ENCODE measurements around the gene BAAT. TPM values are rescaled to one million over a fixed set of nuclear protein-coding genes. Genes with fewer than 3 reads are reported as not detected.

The BAAT gene
- total RNA-seq, 1 donor from 2014 or later = not detected

DNA sequence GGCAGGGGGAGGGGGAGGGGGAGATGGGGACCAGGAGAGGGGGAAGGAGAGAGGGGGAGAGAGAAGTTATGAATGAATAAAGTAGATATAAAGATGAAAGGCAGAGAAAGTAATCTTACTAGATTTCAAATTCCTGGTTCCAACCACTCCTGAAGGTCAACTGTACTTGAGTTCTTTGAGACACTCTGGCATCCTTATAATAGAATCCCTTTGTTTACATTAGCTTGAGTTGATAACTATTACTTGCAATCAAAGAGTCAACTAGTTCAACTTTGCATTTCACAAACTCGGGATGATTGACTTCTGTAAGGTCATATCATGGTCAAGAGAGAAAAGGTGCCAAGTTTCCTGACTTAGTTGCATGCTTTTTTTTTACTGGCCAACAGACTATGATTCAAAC, 42.2 kb downstream of the BAAT start:
- TF ChIP-seq, protein P1, sequence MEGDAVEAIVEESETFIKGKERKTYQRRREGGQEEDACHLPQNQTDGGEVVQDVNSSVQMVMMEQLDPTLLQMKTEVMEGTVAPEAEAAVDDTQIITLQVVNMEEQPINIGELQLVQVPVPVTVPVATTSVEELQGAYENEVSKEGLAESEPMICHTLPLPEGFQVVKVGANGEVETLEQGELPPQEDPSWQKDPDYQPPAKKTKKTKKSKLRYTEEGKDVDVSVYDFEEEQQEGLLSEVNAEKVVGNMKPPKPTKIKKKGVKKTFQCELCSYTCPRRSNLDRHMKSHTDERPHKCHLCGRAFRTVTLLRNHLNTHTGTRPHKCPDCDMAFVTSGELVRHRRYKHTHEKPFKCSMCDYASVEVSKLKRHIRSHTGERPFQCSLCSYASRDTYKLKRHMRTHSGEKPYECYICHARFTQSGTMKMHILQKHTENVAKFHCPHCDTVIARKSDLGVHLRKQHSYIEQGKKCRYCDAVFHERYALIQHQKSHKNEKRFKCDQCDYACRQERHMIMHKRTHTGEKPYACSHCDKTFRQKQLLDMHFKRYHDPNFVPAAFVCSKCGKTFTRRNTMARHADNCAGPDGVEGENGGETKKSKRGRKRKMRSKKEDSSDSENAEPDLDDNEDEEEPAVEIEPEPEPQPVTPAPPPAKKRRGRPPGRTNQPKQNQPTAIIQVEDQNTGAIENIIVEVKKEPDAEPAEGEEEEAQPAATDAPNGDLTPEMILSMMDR (IDR thresholded peaks at IDR 0.05; ENCODE audit: insufficient read depth, low read length, poor library complexity, severe bottlenecking) = no peak
- Histone ChIP-seq H3K4me3 (ENCODE audit: low read depth, low read length) (no peak overlapping the region), H3K36me3 (ENCODE audit: control insufficient read depth, insufficient read depth, low read length) (no peaks in the 10 kb centered on the region), H3K27me3 (ENCODE audit: control insufficient read depth, insufficient read depth, low read length) (no peaks in the 10 kb centered on the region)
- no peak for DNase-seq (ENCODE audit: low read depth)

DNA sequence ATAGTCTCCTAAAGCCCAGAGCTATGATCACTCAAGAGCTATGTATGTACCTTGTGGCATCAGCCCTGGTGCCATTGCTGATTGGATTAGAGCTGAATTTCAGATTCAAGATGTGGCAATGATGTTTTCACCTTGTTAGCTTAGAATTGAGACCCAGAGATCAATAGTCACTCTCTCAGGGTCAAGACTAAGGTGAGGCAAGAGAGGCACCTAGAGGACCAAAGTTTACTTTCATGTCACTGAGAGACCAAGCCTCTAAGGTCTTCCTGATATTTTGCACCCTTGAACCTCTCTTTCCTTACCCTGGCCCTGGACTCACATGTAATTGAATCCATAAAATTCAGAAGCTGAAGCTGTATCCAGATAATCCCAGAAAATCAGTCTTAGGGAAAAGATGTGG, 42.8 kb downstream of the BAAT start:
- TF ChIP-seq, protein P1 (IDR thresholded peaks at IDR 0.05; ENCODE audit: insufficient read depth, low read length, poor library complexity, severe bottlenecking) = no peak
- H3K27me3 ChIP-seq (ENCODE audit: control insufficient read depth, insufficient read depth, low read length) = no peaks in the 10 kb centered on the region
- no peaks in the 10 kb centered on the region for H3K36me3 ChIP-seq (ENCODE audit: control insufficient read depth, insufficient read depth, low read length)
- H3K4me3 ChIP-seq (ENCODE audit: low read depth, low read length) = no peak overlapping the region
- DNase-seq (ENCODE audit: low read depth) = no peak

DNA sequence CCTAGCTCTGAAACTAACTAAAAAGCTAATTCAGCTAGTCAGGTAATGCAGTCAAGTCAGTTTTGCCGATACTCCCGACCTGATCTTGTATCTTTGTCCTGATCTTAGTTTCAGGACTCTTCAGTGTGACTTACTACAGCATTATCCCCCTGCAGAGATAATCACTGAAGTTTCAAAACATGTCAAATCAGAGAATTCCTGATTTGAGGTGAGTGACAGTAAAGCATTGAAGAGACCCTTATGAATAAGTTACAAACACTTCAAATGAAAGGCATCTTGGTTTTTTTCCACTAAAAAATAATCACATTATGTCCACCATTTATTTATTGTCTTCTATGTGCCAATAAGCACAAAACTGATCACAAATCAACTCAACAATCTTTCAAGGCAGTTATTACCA, 47.6 kb downstream of the BAAT start:
- DNase-seq (ENCODE audit: low read depth) = no peak
- Histone ChIP-seq H3K27me3 (ENCODE audit: control insufficient read depth, insufficient read depth, low read length) (no peaks in the 10 kb centered on the region), H3K4me3 (ENCODE audit: low read depth, low read length) (no peak overlapping the region), H3K36me3 (ENCODE audit: control insufficient read depth, insufficient read depth, low read length) (no peaks in the 10 kb centered on the region)
- TF ChIP-seq, protein P1 (IDR thresholded peaks at IDR 0.05; ENCODE audit: insufficient read depth, low read length, poor library complexity, severe bottlenecking) = no peak

DNA sequence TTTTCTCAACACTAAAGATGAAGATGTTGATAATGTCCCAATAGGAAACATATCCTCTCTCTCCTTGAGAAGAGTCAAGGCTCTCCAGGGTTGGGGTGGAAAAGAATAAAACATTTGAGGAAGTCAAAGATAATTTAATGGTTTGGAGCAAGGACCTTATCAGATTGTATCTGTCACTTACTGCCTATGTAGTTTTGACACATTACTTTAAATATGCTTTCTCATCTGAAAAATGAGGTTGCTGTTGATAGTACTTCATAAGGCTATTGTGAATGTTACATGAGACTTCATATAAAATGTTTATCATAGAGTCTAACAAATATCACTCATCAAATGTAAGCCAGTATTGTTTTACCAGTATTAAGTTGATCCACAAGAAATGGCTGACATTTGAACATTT, 48.7 kb downstream of the BAAT start:
- Histone ChIP-seq H3K4me3 (ENCODE audit: low read depth, low read length) (no peak overlapping the region), H3K27me3 (ENCODE audit: control insufficient read depth, insufficient read depth, low read length) (no peaks in the 10 kb centered on the region), H3K36me3 (ENCODE audit: control insufficient read depth, insufficient read depth, low read length) (no peaks in the 10 kb centered on the region)
- DNase-seq (ENCODE audit: low read depth) = no peak
- TF ChIP-seq, protein P1 (IDR thresholded peaks at IDR 0.05; ENCODE audit: insufficient read depth, low read length, poor library complexity, severe bottlenecking) = no peak

DNA sequence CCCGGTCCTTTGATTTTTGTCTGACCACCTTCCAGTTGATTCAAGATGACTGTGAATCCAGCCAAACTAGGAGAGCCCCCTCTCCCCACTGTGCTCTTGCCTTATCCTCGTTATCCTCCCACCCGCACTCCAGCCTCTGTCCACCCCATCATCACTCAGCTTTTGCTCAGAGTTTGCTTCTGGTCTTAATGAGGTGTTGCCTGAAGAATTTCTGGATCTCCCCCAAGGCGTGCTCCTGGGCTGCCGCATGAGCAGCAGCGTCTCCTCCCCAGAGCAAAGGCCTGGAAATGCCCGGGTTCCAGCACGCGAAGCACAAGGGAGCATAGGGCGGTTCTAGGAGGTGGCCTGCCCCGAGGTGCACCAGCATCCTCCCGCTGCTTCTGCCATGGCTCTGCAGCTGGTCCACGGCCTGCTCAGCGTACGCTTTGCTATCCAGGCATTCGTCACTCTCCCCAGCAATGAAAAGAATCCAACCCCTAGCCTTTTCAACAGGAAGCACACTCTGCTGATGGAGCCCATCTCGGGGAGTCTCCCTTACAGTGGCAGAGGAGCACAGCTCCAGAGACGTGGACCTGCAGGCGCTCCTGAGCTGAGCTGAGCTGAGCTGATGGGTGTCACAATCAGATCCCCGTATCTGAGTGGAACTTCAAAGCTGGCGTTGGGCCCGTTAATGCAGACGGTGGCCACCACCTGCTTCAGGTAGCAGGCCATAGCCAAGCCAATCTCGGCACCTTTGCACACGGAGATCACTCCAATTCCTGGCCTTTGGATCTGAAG, 50.7 kb downstream of the BAAT start:
- TF ChIP-seq, protein P1 (IDR thresholded peaks at IDR 0.05; ENCODE audit: insufficient read depth, low read length, poor library complexity, severe bottlenecking) = no peak

DNA sequence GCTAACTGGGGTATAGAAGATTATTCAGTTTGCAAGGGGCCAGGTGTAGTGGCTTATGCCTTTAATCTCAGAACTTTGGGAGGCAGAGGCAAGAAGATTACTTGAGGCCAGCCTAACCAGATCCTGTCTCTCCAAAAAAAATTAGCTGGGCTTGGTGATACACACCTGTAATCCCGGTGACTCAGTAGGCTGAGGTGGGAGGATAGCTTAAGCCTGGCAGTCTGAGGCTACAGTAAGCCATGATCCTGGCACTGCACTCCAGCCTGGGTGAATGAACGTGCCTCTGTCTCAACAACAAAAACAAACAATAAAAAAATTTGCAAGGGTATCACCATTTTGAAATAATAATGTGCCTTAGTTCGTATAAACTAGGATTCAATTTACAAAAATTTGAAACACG, 51.3 kb downstream of the BAAT start:
- no peaks in the 10 kb centered on the region for H3K36me3 ChIP-seq (ENCODE audit: control insufficient read depth, insufficient read depth, low read length)
- DNase-seq (ENCODE audit: low read depth) = no peak
- TF ChIP-seq, protein P1 (IDR thresholded peaks at IDR 0.05; ENCODE audit: insufficient read depth, low read length, poor library complexity, severe bottlenecking) = no peak
- H3K4me3 ChIP-seq (ENCODE audit: low read depth, low read length) = no peak overlapping the region
- no peaks in the 10 kb centered on the region for H3K27me3 ChIP-seq (ENCODE audit: control insufficient read depth, insufficient read depth, low read length)

More for the DNA sequence above, 50.7 kb downstream of the BAAT start:
- Histone ChIP-seq H3K36me3 (ENCODE audit: control insufficient read depth, insufficient read depth, low read length) (no peaks in the 10 kb centered on the region), H3K27me3 (ENCODE audit: control insufficient read depth, insufficient read depth, low read length) (no peaks in the 10 kb centered on the region), H3K4me3 (ENCODE audit: low read depth, low read length) (no peak overlapping the region)
- DNase-seq (ENCODE audit: low read depth) = no peak
